AG09309 (cell line): Measurements from ENCODE around the gene VPS13D.

Experiments
- DNase-seq: peaks from one replicate; pipeline ENCODE4 v3.0.0-alpha.2; 2010; ENCODE audit warnings: low read depth
- H3K4me3 ChIP-seq: 2 replicates; pipeline ENCODE4 v1.5.1; 2011; ENCODE audit warnings: mild to moderate bottlenecking, low read depth, low read length, moderate library complexity; ENCODE audit not compliant: control insufficient read depth
- CTCF ChIP-seq: IDR thresholded peaks from 2 replicates; pipeline ENCODE4 v1.5.1; 2011; ENCODE audit warnings: mild to moderate bottlenecking, low read depth, low read length, inconsistent platforms; ENCODE audit not compliant: insufficient read depth, control insufficient read depth; ENCODE audit errors: missing control alignments

The VPS13D gene

GRCh38 chr1:12472156-12472797 is 242.4 kb downstream of the VPS13D start:
- no peak overlapping the region for H3K4me3 ChIP-seq
- no peak for DNase-seq
- TF ChIP-seq CTCF: no peak

- DNase-seq: no peak
- no peak for TF ChIP-seq CTCF
- no peak overlapping the region for H3K4me3 ChIP-seq
Measured at GRCh38 chr1:12472798-12473551, 243.1 kb downstream of the VPS13D start.

GRCh38 chr1:12473596-12474362 is 243.9 kb downstream of the VPS13D start:
- H3K4me3 ChIP-seq: no peak overlapping the region
- no peak for TF ChIP-seq CTCF
- no peak for DNase-seq

GRCh38 chr1:12475101-12475500 is 245.3 kb downstream of the VPS13D start:
- no peak for DNase-seq
- no peak overlapping the region for H3K4me3 ChIP-seq
- no peak for TF ChIP-seq CTCF

GRCh38 chr1:12475530-12475934 is 245.7 kb downstream of the VPS13D start:
- no peak for DNase-seq
- no peak overlapping the region for H3K4me3 ChIP-seq
- no peak for TF ChIP-seq CTCF

GRCh38 chr1:12475947-12476346 is 246.1 kb downstream of the VPS13D start:
- no peak overlapping the region for H3K4me3 ChIP-seq

More at GRCh38 chr1:12475947-12476346, 246.1 kb downstream of the VPS13D start:
- TF ChIP-seq CTCF: no peak
- DNase-seq: no peak
